ENCODE measurements around the gene PKN1.

Gene PKN1

DNA sequence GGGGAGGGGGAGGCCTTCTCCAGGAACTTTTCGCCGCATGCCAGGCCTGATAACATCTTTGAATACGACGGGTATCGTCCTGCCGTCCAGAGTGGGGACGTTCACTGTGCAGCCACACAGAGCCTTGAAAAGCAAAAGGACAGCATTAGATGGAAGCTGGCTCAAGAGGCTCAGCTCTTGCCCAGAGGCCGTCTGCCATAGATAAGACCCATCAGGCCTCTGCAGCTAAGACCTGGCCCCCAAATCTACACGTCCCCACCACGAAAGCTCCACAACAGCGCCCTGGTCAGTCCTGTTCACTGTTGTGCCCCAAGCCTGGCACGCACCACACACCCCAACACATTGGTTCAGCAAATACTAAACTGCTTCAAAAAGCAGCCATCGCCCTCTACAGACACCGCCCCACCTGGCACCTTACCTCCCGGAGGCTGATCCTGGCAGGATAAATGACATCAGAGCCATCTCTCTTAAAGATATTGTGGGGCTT lies 83.0 kb downstream of the PKN1 start:
- DNase-seq (ENCODE audit: extremely low spot score), result no peak
- TF ChIP-seq, protein P1, sequence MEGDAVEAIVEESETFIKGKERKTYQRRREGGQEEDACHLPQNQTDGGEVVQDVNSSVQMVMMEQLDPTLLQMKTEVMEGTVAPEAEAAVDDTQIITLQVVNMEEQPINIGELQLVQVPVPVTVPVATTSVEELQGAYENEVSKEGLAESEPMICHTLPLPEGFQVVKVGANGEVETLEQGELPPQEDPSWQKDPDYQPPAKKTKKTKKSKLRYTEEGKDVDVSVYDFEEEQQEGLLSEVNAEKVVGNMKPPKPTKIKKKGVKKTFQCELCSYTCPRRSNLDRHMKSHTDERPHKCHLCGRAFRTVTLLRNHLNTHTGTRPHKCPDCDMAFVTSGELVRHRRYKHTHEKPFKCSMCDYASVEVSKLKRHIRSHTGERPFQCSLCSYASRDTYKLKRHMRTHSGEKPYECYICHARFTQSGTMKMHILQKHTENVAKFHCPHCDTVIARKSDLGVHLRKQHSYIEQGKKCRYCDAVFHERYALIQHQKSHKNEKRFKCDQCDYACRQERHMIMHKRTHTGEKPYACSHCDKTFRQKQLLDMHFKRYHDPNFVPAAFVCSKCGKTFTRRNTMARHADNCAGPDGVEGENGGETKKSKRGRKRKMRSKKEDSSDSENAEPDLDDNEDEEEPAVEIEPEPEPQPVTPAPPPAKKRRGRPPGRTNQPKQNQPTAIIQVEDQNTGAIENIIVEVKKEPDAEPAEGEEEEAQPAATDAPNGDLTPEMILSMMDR (IDR thresholded peaks at IDR 0.05; ENCODE audit: control extremely low read depth, extremely low read depth, low read depth, missing control alignments), result no peak
- ChIA-PET POLR2A (interaction anchor here (0.5 to 0.6 kb wide), 2 partner anchors 57 to 356 kb away, joined by 3 read pairs; no protein-coding TSS in a partner anchor), CTCF (interaction anchor here (2.0 kb wide), 1 partner anchor 9 kb away, joined by 8 read pairs; no protein-coding TSS in a partner anchor)

GRCh38 chr19:14516746-14517438 lies 83.8 kb downstream of the PKN1 start:
- DNase-seq (ENCODE audit: extremely low spot score), result no peak
- ChIA-PET CTCF (interaction anchor here (2.0 kb wide), 2 partner anchors 10 to 11 kb away, joined by 8 to 10 read pairs; no protein-coding TSS in a partner anchor), POLR2A (interaction anchor here (0.6 to 1.6 kb wide), 6 partner anchors 23 to 481 kb away, joined by 3 to 6 read pairs (median 4); no protein-coding TSS in a partner anchor)
- TF ChIP-seq, protein P1 (IDR thresholded peaks at IDR 0.05; ENCODE audit: control extremely low read depth, extremely low read depth, low read depth, missing control alignments), result no peak

GRCh38 chr19:14517446-14517839 lies 84.3 kb downstream of the PKN1 start:
- CTCF ChIA-PET, result interaction anchor here (0.9 to 2.0 kb wide), 4 partner anchors 11 to 57 kb away, joined by 3 to 10 read pairs (median 7); no protein-coding TSS in a partner anchor
- POLR2A ChIA-PET, result interaction anchor here (0.6 to 1.6 kb wide), 10 partner anchors 8 to 482 kb away, joined by 3 to 6 read pairs (median 4); no protein-coding TSS in a partner anchor
- no peak for DNase-seq (ENCODE audit: extremely low spot score)
- TF ChIP-seq, protein P1 (IDR thresholded peaks at IDR 0.05; ENCODE audit: control extremely low read depth, extremely low read depth, low read depth, missing control alignments), result no peak

GRCh38 chr19:14517840-14518505 lies 84.9 kb downstream of the PKN1 start, which contains the start of gene DNAJB1:
Gene DNAJB1 (minus strand): TSS chr19:14518397. CDS start chr19:14518349, 48 bp downstream.
- TF ChIP-seq, protein P1 (IDR thresholded peaks at IDR 0.05; ENCODE audit: control extremely low read depth, extremely low read depth, low read depth, missing control alignments), result no peak
- DNase-seq (ENCODE audit: extremely low spot score), result peak; percentile 93
- CTCF ChIA-PET, result interaction anchor here (0.9 to 2.0 kb wide), 7 partner anchors 10 to 56 kb away, joined by 3 to 10 read pairs (median 6); no protein-coding TSS in a partner anchor
- POLR2A ChIA-PET, result interaction anchor here (0.5 to 1.6 kb wide), 19 partner anchors 8 to 1382 kb away, joined by 3 to 9 read pairs (median 4); no protein-coding TSS in a partner anchor

DNA sequence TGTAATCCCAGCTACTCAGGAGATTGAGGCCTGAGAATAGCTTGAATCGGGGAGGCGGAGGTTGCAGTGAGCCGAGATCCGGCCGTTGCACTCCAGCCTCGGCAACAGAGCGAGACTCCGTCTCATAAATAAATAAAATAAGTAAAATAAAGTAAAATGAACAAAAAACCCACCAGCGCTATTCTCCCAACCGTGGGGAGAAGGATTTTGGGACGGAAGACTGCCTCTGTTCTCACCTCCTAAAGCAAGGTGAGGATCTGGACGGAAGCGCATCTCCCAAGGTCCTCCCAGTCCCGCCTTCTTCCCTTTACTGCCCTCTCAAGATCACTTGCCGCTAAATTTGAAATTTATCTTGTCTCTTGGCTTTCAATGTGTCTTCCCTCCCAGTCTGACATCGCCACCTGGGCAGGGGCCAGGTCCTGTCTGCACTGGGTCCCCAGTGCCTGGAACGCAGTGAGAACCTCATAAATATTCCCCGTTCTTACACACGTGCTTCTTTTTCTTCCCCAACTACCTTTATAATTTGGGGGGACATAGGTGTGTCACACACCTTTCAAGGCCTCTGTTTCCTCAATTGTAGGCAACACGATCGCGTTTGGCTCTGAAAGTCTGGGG lies 86.2 kb downstream of the PKN1 start:
- TF ChIP-seq, protein P1 (IDR thresholded peaks at IDR 0.05; ENCODE audit: control extremely low read depth, extremely low read depth, low read depth, missing control alignments), result no peak
- DNase-seq (ENCODE audit: extremely low spot score), result no peak
- ChIA-PET POLR2A (interaction anchor here (1.6 kb wide), 1 partner anchor 9 kb away, joined by 9 read pairs; no protein-coding TSS in a partner anchor), CTCF (interaction anchor here (1.9 kb wide), 1 partner anchor 15 kb away, joined by 7 read pairs; no protein-coding TSS in a partner anchor)
